Endothelial cell of umbilical vein (primary cell): ENCODE data around the gene BPTF. TPM values are rescaled to one million over a fixed set of nuclear protein-coding genes. Genes with fewer than 3 reads are reported as not detected.

Source experiments
- BruUV-seq: library from RNA; stranded (reverse); fragments of 400-500 nt; replicated peaks from 2 replicates; lab custom pipeline; 2021; lab: Mats Ljungman, UMichigan
- CTCF ChIA-PET: fragments of 300-600, 350-600 bp; sonication (Branson Sonifier 250); formaldehyde crosslinking; loops from one replicate; lab custom pipeline; 2021; ENCODE audit warnings: antibody characterized with exemption, inconsistent platforms; lab: Charles Lee
- POLR2A ChIA-PET: fragments of 300-600, 350-600 bp; sonication (Branson Sonifier 250); formaldehyde crosslinking; loops from one replicate; lab custom pipeline; 2021; ENCODE audit warnings: antibody characterized with exemption, inconsistent platforms; lab: Charles Lee
- DNase-seq: peaks from one replicate; pipeline ENCODE4 v3.0.0-alpha.2; 2011; ENCODE audit warnings: low read depth, low spot score
- FAIRE-seq: peaks from 2 replicates; lab custom pipeline; 2011; peaks lifted over from hg19 to GRCh38; lab: Jason Lieb, UNC
- H2AFZ ChIP-seq: 2 replicates; pipeline ENCODE4 v1.6.0; 2012; ENCODE audit warnings: low read depth, low read length, control low read depth, inconsistent platforms
- H3K27ac ChIP-seq: 2 replicates; pipeline ENCODE4 v1.5.1; 2011; ENCODE audit warnings: low read depth, mild to moderate bottlenecking, control low read depth, low read length, moderate library complexity; ENCODE audit not compliant: insufficient read depth
- H3K27me3 ChIP-seq, 2 experiments: 2 replicates each; pipeline versions ENCODE4 v1.6.0 to v1.6.1; 2011; ENCODE audit warnings: low read length in 2 of 2, mixed read lengths in 1 of 2; ENCODE audit not compliant: control insufficient read depth in 2 of 2, insufficient read depth in 2 of 2
- H3K36me3 ChIP-seq, 2 experiments: 2 replicates in 1 of 2; 3 replicates in 1 of 2; pipeline ENCODE4 v1.5.1; 2011; ENCODE audit warnings: low read length in 2 of 2, mild to moderate bottlenecking in 1 of 2, moderate library complexity in 1 of 2; ENCODE audit not compliant: control insufficient read depth in 2 of 2, insufficient read depth in 2 of 2; ENCODE audit errors: extremely low read depth in 1 of 2
- H3K4me1 ChIP-seq: 3 replicates; pipeline ENCODE4 v1.5.1; 2011; ENCODE audit warnings: mild to moderate bottlenecking, low read length; ENCODE audit not compliant: control insufficient read depth, insufficient read depth; ENCODE audit errors: extremely low read depth
- H3K4me2 ChIP-seq: 2 replicates; pipeline ENCODE4 v1.6.1; 2011; ENCODE audit warnings: low read length, control low read depth, mixed read lengths; ENCODE audit not compliant: insufficient read depth
- H3K4me3 ChIP-seq, 3 experiments: fragments of 200-600 bp in 1 of 3; sonication (generic), shearing (Covaris generic) in 1 of 3; replicated peaks in 1 of 3; 2 replicates each; pipeline ENCODE4 v1.5.1; 2011 to 2016; ENCODE audit warnings: control low read depth in 3 of 3, low read length in 3 of 3, mild to moderate bottlenecking in 2 of 3, inconsistent platforms in 1 of 3, low read depth in 1 of 3, moderate library complexity in 1 of 3; ENCODE audit not compliant: insufficient read depth in 1 of 3
- H3K79me2 ChIP-seq: 2 replicates; pipeline ENCODE4 v1.6.0; 2012; ENCODE audit warnings: low read length, inconsistent platforms; ENCODE audit not compliant: control insufficient read depth, insufficient read depth
- H3K9ac ChIP-seq: replicated peaks from 2 replicates; pipeline ENCODE3; 2011; ENCODE audit warnings: low read length, control low read depth; ENCODE audit not compliant: insufficient read depth; ENCODE audit errors: extremely low read depth
- H3K9me1 ChIP-seq: replicated peaks from 3 replicates; pipeline ENCODE4 v1.6.0; 2011; ENCODE audit warnings: mild to moderate bottlenecking, low read length; ENCODE audit not compliant: control insufficient read depth, insufficient read depth; ENCODE audit errors: extremely low read depth
- H3K9me3 ChIP-seq: replicated peaks from 2 replicates; pipeline ENCODE4 v1.5.1; 2012; ENCODE audit warnings: low read length, inconsistent platforms; ENCODE audit not compliant: control insufficient read depth, insufficient read depth
- H4K20me1 ChIP-seq: replicated peaks from 2 replicates; pipeline ENCODE3; 2011; ENCODE audit warnings: mild to moderate bottlenecking, low read length; ENCODE audit not compliant: control insufficient read depth, insufficient read depth; ENCODE audit errors: extremely low read depth
- CTCF ChIP-seq, 2 donors: IDR thresholded peaks; 1 replicate in 1 of 2; 2 replicates in 1 of 2; pipeline ENCODE4 v1.5.1; 2011; ENCODE audit warnings: low read length in 2 of 2, mild to moderate bottlenecking in 2 of 2, moderate library complexity in 2 of 2, control low read depth in 1 of 2, inconsistent platforms in 1 of 2, low read depth in 1 of 2; ENCODE audit not compliant: insufficient read depth in 1 of 2; ENCODE audit errors: extremely low read depth in 1 of 2
- EZH2 ChIP-seq: IDR thresholded peaks from 2 replicates; pipeline ENCODE4 v1.6.1; 2012; ENCODE audit warnings: borderline replicate concordance, low read depth, mild to moderate bottlenecking, moderate library complexity, low read length, inconsistent platforms; ENCODE audit not compliant: severe bottlenecking
- FOS ChIP-seq: IDR thresholded peaks from 2 replicates; pipeline ENCODE4 v1.6.1; 2011; ENCODE audit warnings: mild to moderate bottlenecking, low read length, moderate library complexity, borderline replicate concordance; ENCODE audit not compliant: insufficient read depth
- GATA2 ChIP-seq: IDR thresholded peaks from 2 replicates; pipeline ENCODE4 v1.7.0; 2011; ENCODE audit warnings: low read depth, mild to moderate bottlenecking, moderate library complexity, mixed read lengths, low read length; ENCODE audit not compliant: insufficient read length, insufficient read depth
- JUN ChIP-seq: IDR thresholded peaks from 2 replicates; pipeline ENCODE4 v1.6.1; 2011; ENCODE audit warnings: borderline replicate concordance, low read depth; ENCODE audit not compliant: insufficient read length, insufficient read depth
- MAX ChIP-seq: IDR thresholded peaks from 2 replicates; pipeline ENCODE4 v1.6.1; 2011; ENCODE audit not compliant: insufficient read depth, insufficient read length
- MYC ChIP-seq: IDR thresholded peaks from one replicate; pipeline ENCODE4 v1.6.1; 2011; ENCODE audit warnings: mild to moderate bottlenecking, low read depth, low read length
- POLR2A ChIP-seq: IDR thresholded peaks from 2 replicates; pipeline ENCODE4 v1.6.1; 2012; ENCODE audit warnings: low read depth, mild to moderate bottlenecking, control low read depth, low read length
- POLR2AphosphoS5 ChIP-seq: IDR thresholded peaks from 2 replicates; pipeline ENCODE4 v1.6.1; 2012; ENCODE audit warnings: low read depth, mild to moderate bottlenecking, control low read depth, low read length, moderate library complexity; ENCODE audit not compliant: insufficient read depth
- dilution Hi-C: fragments of 300-500 bp; cut with MboI; formaldehyde crosslinking; loops from one replicate; pipeline ENCODE4 v1.15.0; 2019; ENCODE audit warnings: low sequenced_read_pairs; ENCODE audit not compliant: extremely low pct_ligation_motif_present
- intact Hi-C: fragments of 100-400 bp; cut with micrococcal nuclease; formaldehyde crosslinking; loops from one replicate; pipeline ENCODE4 v1.10.0; 2022
- polyA plus RNA-seq, 4 experiments: library from polyadenylated mRNA; depleted of rRNA in 3 of 4; stranded (reverse) in 3 of 4; unstranded in 1 of 4; fragments of >200 nt; gene quantifications; 2 replicates each; pipeline versions ENCODE4 v1.2.1 to v1.2.3, GENCODE V29; 2011 to 2012; ENCODE audit warnings: missing spikeins in 1 of 4
- total RNA-seq: library from RNA; stranded (reverse); gene quantifications from 2 replicates; pipeline ENCODE4 v1.2.3, GENCODE V29; 2021

BPTF gene
- total and polyA plus RNA-seq, 2 donors (not counting 3 experiments of a cell fraction or from before 2014, with no cell fraction given): 41.0 to 88.1 TPM

GRCh38 chr17:67982034-67982640, 156.8 kb downstream of the BPTF start:
- no TSS peak for BruUV-seq
- no peak overlapping the region for H3K9ac ChIP-seq
- ChIA-PET CTCF (interaction anchor here (1.3 kb wide), 1 partner anchor 34 kb away, joined by 3 read pairs; no protein-coding TSS in a partner anchor), POLR2A (no interaction called here)
- H3K9me3 ChIP-seq: no peaks in the 10 kb centered on the region
- H2AFZ ChIP-seq: no peak overlapping the region
- dilution Hi-C loops: no loop called here
- H3K9me1 ChIP-seq: no peaks in the 10 kb centered on the region
- no peak overlapping the region for H3K4me2 ChIP-seq
- intact Hi-C loops: no loop called here
- no peaks in the 10 kb centered on the region for H3K27me3 ChIP-seq
- TF ChIP-seq EZH2 (no peak), FOS (no peak), GATA2 (no peak), POLR2A (no peak), POLR2AphosphoS5 (no peak)
- no peaks in the 10 kb centered on the region for H4K20me1 ChIP-seq
- FAIRE-seq (no peak), DNase-seq (no peak)
- no peak overlapping the region for H3K27ac ChIP-seq
- H3K79me2 ChIP-seq: no peaks in the 10 kb centered on the region
- H3K4me3 ChIP-seq: no peak overlapping the region
- peaks cover 3% of the 10 kb centered on the region for H3K4me1 ChIP-seq
- no peaks in the 10 kb centered on the region for H3K36me3 ChIP-seq

- Histone ChIP-seq H4K20me1 (no peaks in the 10 kb centered on the region), H3K79me2 (no peaks in the 10 kb centered on the region), H3K4me2 (no peak overlapping the region), H3K27ac (no peak overlapping the region), H3K9ac (no peak overlapping the region), H3K9me1 (no peaks in the 10 kb centered on the region), H3K4me3 (no peak overlapping the region), H3K9me3 (no peaks in the 10 kb centered on the region), H3K27me3 (no peaks in the 10 kb centered on the region), H2AFZ (no peak overlapping the region), H3K4me1 (peaks cover 3% of the 10 kb centered on the region), H3K36me3 (no peaks in the 10 kb centered on the region)
- CTCF ChIA-PET: interaction anchor here (1.3 kb wide), 1 partner anchor 34 kb away, joined by 3 read pairs; no protein-coding TSS in a partner anchor
- BruUV-seq: no TSS peak
- dilution Hi-C loops: no loop called here
- FAIRE-seq (no peak), DNase-seq (no peak)
- TF ChIP-seq GATA2 (no peak), JUN (no peak), MAX (no peak), POLR2A (no peak), EZH2 (no peak), MYC (no peak), CTCF (IDR thresholded peaks at IDR 0.05; ENCODE audit: extremely low read depth in 1 of 2, insufficient read depth in 1 of 2, low read depth in 1 of 2, low read length in 2 of 2) (no peak), FOS (no peak), POLR2AphosphoS5 (no peak)
- intact Hi-C loops: no loop called here
- POLR2A ChIA-PET: no interaction called here
These were observed 157.5 kb downstream of the BPTF start for GRCh38 chr17:67982686-67983382.
